Measurements from ENCODE around the gene HMGXB3. TPM values are rescaled to one million over a fixed set of nuclear protein-coding genes. Genes with fewer than 3 reads are reported as not detected.
"Not testable (repeated sequence)": the region's sequence is repeated elsewhere in the genome, so short reads cannot be mapped to it uniquely, and the experiment has no call there.

Gene HMGXB3
- polyA plus RNA-seq, 3 donors: 7.7 to 16.3 (median 15.2) TPM

- no peak overlapping the region for H3K27ac ChIP-seq (ENCODE audit: low read depth, low read length)
- WGBS, 3 donors: 66 to 72% (median 70%) methylated on average over 2 of the region's 2 CpGs
These were observed 38.0 kb downstream of the HMGXB3 start for GRCh38 chr5:150038547-150038946.

- 85 to 97% (median 94%) methylated on average over 3 of the region's 3 CpGs for WGBS, 3 donors
- H3K27ac ChIP-seq (ENCODE audit: low read depth, low read length): no peak overlapping the region
These were observed 41.9 kb downstream of the HMGXB3 start for GRCh38 chr5:150042459-150042858.

DNA sequence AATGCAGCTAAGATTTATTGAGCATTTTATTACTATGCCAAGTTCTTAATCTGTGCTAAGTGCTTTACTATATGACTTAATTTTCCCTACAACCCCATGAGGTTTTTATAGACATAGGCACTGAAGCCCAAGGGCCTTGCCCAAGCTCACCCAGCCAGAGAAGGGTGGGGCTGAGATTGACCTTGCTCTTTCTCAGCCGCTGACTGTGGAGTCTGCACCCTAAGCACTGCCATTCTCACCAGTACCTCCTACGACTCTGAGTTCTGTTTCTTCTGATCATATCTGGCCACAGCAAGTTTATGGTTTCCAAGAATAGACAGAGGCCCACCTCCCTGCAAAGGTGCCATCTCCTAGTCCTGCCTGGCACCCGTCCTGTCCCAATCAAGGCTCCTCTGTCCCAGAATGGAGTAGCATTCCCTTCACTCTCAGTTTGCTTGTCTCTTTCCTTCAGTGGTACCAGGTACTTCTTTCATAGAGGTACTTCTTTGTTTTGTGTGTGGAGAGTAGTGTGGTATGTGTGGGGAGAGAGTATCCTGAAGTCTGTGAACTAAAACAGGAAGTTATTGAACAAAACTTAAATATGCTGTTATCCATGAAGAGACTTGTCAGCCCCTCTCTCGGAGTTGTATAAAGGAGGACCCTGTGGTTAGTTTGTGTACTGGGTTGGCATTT, 43.3 kb downstream of the HMGXB3 start:
- 44 to 70% (median 64%) methylated on average over 4 of the region's 4 CpGs for WGBS, 3 donors
- no peak overlapping the region for H3K27ac ChIP-seq (ENCODE audit: low read depth, low read length)

DNA sequence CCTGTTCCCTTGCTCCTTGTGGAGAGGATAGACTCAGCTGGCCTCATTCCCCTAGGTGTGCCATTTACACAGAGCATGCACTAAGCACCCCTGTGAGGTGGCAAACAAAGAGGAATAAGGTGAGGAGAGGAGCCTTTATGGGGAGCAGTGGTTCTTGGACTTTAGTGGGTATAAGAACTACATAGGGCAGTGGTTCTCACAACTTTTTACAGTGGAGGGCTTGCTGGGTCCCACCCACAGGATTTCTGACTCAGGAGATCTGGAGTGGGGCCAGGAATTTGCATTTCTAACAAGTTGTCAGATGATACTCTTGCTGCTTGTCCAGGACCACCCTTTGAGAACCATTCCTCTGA, 43.8 kb downstream of the HMGXB3 start:
- H3K27ac ChIP-seq (ENCODE audit: low read depth, low read length): no peak overlapping the region

DNA sequence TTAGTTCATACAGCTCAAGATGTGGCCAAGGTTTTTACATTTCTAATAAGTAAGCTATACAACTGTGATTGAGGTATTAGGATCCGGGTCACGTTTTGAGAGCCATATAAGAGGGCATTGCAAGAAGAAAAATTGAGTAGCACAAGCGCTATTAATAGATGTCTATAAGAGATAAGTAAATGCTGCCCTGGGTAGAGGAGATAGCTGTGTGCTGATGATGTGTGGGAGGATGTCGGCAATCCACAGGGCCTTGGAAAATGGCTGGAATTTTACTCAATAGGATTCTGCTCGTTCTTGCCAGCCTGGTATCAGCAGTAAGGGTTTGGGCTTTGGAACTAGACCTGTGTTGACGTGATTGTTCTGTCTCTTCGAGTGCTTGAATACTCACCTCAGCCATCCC, 44.2 kb downstream of the HMGXB3 start:
- no peak overlapping the region for H3K27ac ChIP-seq (ENCODE audit: low read depth, low read length)
- 80 to 86% (median 84%) methylated on average over 7 of the region's 7 CpGs for WGBS, 3 donors

GRCh38 chr5:150045549-150045948, 45.0 kb downstream of the HMGXB3 start:
- 86 to 89% (median 87%) methylated on average over 6 of the region's 6 CpGs for WGBS, 3 donors
- H3K27ac ChIP-seq (ENCODE audit: low read depth, low read length): no peak overlapping the region

DNA sequence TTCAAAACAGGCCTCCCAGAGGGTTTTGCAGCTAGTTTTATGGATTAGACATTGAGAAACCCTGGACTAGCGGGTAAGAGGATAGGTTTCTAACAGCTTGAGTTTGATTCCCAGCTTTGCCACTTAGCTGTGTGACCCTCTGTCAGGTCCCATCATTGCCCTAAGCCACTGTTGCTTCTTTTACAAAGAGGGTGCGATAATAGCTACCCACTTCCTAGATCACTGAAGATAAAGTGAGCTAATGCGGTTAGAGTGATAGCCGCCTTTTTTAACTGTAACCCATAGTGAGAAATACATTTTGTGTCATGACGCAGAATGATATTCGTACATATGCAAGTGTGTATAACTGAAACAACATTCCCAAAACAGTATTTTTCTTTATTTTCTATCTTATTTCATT, 45.5 kb downstream of the HMGXB3 start:
- H3K27ac ChIP-seq (ENCODE audit: low read depth, low read length): no peak overlapping the region
- WGBS, 3 donors: 80 to 96% (median 94%) methylated on average over 6 of the region's 6 CpGs

DNA sequence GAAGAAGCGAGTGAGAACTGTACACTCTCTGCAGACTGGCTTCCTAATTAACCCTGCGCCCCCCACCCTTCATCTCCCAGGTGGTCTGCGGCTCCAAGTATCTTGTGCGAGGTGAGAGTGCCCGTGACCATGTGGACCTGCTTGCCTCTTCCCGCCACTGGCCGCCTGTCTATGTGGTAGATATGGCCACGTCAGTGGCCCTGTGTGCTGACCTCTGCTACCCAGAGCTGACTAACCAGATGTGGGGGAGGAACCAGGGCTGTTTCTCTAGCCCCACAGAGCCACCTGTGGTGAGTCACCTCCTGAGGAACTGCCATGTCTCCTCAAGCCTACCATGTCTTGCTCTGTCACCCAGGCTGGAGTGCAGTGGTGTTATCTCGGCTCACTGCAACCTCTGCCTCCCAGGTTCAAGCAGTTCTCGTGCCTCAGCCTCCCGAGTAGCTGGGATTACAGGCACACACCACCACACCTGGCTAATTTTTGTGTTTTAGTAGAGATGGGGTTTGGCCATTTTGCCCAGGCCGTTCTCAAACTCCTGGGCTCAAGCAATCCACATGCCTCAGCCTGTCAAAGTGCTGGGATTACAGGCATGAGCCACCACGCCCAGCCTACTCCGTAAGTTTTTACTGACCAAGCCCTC, 49.8 kb downstream of the HMGXB3 start:
- WGBS, 3 donors: 89 to 94% (median 93%) methylated on average over 14 of the region's 14 CpGs
- H3K27ac ChIP-seq (ENCODE audit: low read depth, low read length): not testable (repeated sequence)

GRCh38 chr5:150051657-150052195, 51.2 kb downstream of the HMGXB3 start:
- 82 to 90% (median 88%) methylated on average over 18 of the region's 18 CpGs for WGBS, 3 donors
- no peak overlapping the region for H3K27ac ChIP-seq (ENCODE audit: low read depth, low read length)

- 60 to 94% (median 62%) methylated on average over 6 of the region's 6 CpGs for WGBS, 3 donors
- H3K27ac ChIP-seq (ENCODE audit: low read depth, low read length): no peak overlapping the region
These were observed 51.9 kb downstream of the HMGXB3 start for GRCh38 chr5:150052226-150052955.

DNA sequence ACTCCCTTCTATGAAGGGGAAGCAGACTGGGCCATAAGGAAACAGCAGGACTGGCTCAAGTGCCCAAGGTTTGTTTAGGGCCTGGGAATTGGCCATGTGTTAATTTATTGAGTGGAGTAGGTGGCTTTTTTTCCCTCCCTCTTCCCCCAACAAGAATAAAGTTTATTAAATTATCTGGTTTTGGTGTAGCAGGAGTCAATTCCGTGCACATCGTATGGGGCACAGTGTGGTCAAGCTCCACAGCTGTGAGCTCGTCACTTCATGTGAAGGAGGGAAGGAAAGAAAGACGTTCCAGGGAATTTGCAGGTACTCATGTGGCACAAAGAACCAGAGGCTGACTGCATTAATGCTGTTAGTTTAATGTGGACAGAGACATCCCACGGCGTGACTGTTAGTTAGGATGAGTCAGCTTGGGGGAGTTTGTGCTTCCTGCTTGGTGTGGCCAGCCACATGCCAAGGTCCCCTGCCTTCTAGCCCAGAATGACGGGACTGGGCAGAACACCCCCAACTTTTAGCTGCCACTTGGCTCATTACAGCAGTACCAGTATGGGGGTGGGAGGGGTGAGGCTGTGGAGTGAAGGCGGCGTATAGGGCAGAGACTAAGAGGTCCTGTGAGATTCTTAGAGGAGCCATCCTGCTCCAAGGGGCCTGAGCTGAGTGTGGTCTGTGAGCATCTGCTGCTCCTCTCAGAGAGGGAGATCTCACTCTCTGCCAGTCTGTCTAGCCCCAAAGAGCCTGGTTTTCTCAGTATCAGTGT, 52.6 kb downstream of the HMGXB3 start:
- H3K27ac ChIP-seq (ENCODE audit: low read depth, low read length): no peak overlapping the region
- 72 to 77% (median 72%) methylated on average over 9 of the region's 9 CpGs for WGBS, 3 donors

GRCh38 chr5:150053713-150054392, 53.3 kb downstream of the HMGXB3 start:
- WGBS, 3 donors: 92 to 97% (median 93%) methylated on average over 14 of the region's 14 CpGs
- no peak overlapping the region for H3K27ac ChIP-seq (ENCODE audit: low read depth, low read length)

GRCh38 chr5:150054569-150054968, 54.0 kb downstream of the HMGXB3 start:
- no peak overlapping the region for H3K27ac ChIP-seq (ENCODE audit: low read depth, low read length)
- WGBS, 3 donors: 95 to 98% (median 98%) methylated on average over 2 of the region's 2 CpGs

DNA sequence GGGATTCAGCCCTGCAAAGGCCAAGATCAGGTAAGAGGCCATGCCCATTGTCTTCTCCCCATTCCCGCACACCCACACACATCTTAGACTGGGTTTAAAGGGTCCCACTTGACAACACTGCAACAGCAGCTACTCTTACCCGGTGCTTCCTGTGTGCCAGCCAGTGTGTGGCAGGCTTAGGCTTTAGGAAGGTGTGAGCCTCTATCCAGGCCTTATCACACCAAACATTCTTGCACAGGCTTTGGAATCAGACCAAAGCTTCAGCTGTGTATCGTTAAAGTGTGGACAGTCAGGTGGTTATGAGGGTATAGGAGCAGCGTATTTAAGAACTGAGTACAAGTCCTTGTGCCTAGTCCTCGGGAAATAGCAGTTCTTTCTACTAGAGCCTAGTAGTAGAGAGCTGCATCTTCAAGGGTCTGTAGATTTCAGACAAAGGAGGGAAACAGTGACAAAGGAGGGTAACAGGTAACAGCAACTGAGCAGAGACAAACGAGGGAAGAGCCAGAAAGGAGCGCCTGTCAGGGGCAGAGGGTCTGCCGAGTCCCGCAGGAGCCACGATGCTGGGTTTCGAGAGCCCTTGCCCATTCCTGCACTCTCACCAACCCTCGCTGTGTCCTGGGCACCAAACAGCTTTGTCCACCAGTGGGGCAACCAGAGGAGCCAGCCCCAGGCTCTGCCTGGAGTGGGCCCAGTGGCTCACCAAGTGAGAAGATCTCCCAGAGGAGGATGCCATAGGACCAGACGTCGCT, 55.0 kb downstream of the HMGXB3 start:
- 78 to 84% (median 82%) methylated on average over 14 of the region's 14 CpGs for WGBS, 3 donors

GRCh38 chr5:150056075-150056443, 55.5 kb downstream of the HMGXB3 start:
- WGBS, 3 donors: 97% methylated on average over 9 of the region's 9 CpGs

More for the DNA sequence above, 55.0 kb downstream of the HMGXB3 start:
- H3K27ac ChIP-seq (ENCODE audit: low read depth, low read length): no peak overlapping the region

DNA sequence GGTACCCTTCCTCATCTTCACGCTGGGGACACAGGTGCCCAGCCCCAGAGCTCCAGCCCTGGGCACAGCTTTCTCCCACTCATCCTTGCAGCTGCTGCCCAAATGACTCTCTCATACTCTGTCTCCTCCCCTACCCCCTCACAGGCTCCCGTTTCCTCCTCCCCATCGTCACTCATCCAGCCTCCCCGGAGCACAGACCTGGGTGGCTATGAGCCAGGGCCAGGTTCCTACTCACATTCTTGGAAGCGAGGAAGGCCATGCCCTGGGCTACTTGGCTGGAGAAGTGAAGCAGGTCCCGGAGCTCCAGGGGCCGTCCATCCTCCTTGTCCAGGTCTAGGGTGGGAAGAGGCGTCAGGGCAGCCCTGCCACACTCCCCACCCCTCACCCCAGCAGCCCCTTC, 56.5 kb downstream of the HMGXB3 start:
- 62 to 78% (median 70%) methylated on average over 8 of the region's 8 CpGs for WGBS, 3 donors
- H3K27ac ChIP-seq (ENCODE audit: low read depth, low read length): no peak overlapping the region

More at GRCh38 chr5:150056075-150056443, 55.5 kb downstream of the HMGXB3 start:
- H3K27ac ChIP-seq (ENCODE audit: low read depth, low read length): no peak overlapping the region

GRCh38 chr5:150057511-150057910, 57.0 kb downstream of the HMGXB3 start:
- H3K27ac ChIP-seq (ENCODE audit: low read depth, low read length): no peak overlapping the region

GRCh38 chr5:150057996-150058395, 57.5 kb downstream of the HMGXB3 start:
- WGBS, 3 donors: 72 to 84% (median 80%) methylated on average over 5 of the region's 5 CpGs
- H3K27ac ChIP-seq (ENCODE audit: low read depth, low read length): no peak overlapping the region

More at GRCh38 chr5:150057511-150057910, 57.0 kb downstream of the HMGXB3 start:
- WGBS, 3 donors: 93 to 100% (median 96%) methylated on average over 2 of the region's 2 CpGs
